NCI-H1417 treated with DMSO at 0.1 percent for 48 hours (cell line): ENCODE measurements around the gene SRXN1.

ENCODE experiments used
- DNase-seq: peaks from one replicate; lab custom pipeline; 2025; lab: John Stamatoyannopoulos, UW

SRXN1 gene

DNA sequence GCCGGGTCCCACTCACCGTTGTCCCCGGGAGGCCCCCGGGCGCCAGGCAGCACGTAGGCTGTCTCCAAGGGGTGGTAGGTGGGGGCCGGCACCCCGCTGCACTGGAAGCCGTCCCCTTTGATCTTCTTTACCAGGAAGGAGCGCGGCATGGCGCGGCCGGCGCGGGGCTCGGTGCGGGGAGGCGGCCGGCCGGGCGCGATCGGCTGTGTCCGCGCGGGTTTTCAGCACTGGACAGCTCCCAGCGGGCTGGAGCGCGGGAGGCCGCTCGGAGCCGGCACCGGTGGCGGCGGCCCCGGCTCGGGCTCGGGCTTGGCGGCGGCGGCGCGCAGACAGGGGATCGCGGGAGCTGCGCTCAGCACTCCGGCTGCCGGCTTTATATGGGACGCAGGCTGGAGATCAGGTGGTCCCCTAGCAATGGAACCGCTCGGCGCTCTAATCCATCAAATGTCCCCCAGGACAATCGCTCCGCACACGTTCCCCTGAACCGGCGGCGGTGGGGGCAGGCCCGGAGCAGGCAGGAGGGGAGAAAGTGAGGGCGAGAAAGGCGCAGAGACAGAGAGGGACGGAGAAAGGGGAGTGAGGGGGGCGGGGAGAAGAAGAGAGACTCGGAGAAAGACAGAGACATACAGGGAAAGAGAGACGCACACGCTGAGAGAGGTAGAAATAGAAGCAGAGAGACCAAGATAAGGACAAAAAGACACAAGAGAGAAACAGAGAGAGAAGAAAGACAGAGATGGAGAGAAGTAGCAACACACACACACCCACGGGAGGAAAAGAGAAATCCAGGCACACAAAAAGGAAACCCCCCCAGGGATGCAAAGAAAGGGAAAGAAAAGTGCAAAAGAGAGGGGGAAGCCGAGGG lies 22.7 kb upstream of the SRXN1 start, which contains the start of gene SCRT2:
Gene SCRT2, minus strand, starts transcription at position 350 of the 862 bp plus-strand sequence. Its CDS starts 201 bp downstream, at position 149.
- no peak for DNase-seq

DNA sequence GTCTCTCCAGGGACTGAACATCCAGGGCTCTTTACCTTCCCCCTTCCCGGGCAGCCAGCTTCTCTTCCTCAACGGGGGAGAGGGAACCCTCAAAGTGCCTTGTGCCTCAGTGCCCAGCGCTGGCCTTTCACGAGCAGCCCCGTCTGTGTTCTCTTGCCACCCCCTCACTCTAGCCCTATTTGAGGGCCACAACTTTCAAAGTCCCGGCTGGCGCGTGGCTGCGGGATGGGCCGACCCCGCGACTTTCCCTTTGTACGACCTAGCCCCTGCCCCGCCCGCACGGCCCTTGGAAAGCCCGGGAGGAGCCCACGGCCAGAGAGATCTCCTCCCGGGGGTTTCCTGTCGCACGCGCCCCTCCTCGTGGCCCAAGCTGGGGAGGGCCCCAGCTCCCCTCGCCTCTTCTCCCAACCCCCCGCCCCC lies 22.0 kb upstream of the SRXN1 start:
- no peak for DNase-seq

DNA sequence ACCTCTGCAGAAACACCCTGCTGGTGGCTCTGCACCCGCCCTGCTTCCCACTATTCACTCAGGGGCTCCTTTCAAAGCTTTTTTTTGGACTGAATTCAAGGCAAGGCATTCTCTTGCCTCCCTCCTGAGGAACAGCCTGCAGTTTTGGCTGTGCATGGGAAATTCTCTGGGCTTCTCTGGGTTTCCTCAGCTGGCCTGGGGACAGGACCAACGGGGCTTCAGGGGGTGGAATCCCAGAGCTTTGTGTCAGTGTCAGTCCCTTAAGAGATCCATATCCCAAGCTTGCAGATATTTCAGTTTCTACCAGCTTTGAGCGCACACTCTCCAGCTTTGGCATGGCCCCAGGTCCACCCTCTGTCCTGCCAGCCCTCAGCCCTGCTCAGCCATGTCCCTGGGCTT lies 20.6 kb upstream of the SRXN1 start:
- no peak for DNase-seq

DNA sequence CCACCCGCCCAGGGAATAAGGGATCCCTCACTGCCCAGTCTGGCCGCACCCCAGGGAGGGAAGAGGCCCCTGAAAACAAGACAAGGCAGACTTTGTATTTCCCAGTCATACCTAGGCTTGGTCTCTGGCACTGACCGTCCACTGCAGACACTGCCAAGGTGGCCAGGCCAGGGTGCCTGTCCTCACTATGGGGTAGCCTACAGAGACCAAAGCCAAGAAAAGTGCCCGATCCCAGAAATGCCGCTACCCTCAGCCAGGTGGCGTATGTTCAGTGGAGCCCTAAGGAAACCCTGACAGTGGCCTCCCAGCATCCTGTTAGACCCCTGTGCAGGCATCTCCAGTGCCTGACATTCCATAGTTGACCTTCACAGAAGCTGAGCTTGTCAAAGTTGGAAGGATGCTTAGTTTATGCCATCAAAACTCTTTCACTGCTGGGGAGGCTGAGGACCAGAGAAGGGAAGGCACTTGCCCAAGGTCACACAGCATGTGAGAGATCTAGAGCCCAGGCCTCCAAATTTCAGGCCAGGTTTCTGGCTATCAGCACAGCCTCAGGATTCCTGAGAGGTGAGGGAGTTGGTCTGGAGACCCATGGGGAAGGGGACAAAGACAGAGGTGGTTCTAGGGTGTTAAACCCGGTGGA lies 20.1 kb upstream of the SRXN1 start:
- no peak for DNase-seq

DNA sequence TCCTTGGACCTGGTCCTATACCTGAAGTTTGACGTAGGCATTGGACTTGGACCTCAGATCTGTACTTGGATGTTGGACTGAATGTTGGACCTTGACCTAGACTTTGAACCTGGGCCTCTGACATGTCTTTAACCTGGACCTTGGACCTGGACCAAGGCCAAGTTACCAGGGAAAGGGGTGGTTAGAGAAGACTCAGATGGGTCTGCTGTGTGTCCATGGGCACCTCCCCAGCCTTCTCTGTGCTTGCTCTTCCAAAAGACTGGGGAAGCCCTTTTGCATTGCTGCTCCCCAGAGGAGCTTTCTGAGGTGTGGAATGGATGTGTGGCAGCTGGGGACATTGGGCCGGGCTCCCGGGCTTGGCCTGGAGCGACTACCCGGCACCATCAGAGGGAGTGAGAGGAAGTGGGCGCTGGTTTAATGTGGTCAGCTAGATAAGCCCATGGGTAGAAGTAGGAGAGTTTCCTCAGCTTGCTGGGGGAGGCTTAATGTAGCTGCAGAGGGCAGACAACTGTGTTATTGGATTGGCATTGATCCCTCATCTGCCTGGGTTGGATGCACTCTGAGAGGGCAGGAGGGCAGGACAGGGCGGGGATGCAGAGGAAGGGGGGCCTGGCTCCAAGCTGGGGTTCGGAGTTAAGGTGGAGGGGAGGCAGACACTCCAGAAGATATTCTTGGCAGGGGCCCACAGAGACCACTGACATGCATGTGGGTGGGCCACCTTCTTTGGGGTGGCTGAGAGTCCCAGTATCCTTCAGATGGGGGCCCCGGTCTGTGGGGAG lies 18.4 kb upstream of the SRXN1 start:
- DNase-seq, result no peak

DNA sequence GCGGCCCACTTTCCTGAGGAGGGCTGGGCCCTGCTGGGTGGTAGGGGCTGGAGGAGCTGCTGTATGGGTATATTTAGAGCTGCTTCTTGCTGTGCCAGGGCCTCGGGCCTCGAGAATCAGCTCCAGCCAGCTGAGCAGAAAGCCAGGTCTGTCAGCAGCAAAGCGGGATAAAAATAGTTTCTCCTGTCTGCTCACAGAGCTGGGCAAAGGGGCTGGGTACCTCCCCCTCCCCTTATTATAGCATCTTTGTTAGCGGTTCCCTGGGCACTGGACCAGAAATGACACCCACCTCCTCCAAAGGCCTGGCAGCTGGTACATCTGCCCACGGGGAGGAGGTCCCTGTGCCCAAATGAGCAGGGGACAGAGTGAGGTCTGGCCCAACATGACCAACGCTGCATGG lies 16.6 kb upstream of the SRXN1 start:
- no peak for DNase-seq

DNA sequence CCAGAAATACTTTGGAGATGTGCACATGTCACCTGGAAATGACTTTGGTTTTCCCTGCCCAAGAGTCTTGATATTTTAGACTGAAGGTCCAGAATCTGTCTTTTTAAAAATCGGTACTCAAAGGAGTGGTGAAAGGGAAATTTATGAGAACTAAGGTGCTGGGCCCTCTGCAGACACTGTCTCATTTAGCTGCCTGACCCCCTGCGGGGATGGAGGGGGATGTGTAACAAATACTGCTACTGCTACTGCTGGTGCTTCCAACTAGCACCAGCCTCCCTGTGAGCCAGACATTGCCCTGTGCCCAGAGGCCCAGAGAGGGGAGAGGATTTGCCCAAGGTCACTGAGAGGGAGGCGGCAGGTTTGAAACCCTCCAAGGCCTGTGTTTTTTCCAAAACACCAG lies 15.6 kb upstream of the SRXN1 start:
- no peak for DNase-seq

DNA sequence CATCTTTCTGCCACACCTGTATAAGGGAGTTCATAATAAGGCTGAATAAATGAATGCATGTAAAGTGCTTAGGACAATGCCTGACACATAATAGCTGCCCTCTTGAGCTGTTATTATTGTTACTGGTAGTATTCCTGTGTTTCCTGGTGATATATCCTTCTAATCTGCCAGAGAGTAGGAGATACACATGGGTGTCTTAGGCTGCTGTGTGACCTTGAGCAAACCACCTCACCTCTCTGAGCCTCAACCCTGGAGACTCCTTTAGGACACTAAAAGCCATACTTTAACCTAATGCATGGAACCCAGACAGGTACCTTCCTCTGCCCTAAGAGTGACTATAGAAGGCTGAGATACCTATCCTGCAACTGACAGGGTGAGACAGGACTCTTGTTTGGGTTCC lies 15.1 kb upstream of the SRXN1 start:
- DNase-seq, result no peak

DNA sequence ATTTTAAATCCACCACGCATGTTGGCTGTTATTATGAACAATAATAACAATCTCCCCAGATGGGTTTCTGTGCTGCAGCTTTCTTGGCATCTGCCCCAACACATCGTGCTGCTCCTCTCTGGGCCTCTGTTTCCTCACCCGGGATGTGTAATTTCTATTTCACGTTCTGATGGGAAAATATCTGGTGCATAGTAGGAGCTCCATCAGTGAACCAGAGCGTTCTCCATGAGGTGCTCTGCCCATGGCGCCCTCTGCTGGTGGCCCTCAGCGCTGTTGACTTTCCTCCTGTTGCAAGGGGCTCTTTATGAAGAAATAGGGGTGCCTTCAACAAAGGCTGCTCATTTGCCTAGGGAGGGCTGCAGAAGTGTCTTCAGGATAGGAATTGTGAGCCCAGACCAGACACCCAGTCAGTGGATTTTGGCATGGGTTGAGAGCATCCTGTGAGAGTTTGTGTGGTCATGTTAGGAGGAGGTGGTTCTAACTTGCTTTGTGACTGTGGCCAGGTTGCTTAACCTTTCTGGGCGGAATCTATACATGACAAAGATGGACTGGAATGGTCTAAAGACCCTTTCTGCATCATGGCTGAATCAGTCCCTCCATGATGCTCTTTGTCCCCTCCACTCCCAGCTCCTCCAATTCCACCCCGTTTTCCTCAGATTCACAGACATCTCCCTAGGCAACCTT lies 14.5 kb upstream of the SRXN1 start:
- DNase-seq, result no peak

DNA sequence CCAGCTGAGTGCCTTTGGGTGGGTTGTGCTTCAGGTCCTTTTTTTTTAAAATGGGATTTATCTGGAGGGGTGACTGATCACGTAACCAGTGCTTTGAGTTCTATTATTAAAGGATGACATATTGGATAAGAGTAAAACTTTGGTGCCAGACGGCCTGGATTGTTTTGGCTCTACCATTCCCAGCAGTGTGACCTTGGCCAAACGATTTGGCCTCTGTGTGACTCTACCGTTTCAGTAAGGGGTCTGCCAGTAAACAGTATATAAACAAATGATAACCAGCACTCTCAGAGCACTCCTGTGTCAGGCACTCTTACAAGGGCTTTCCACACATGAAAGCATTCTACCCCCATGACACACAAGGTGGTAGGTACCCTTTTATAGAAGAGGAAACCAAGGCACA lies 13.9 kb upstream of the SRXN1 start:
- no peak for DNase-seq

DNA sequence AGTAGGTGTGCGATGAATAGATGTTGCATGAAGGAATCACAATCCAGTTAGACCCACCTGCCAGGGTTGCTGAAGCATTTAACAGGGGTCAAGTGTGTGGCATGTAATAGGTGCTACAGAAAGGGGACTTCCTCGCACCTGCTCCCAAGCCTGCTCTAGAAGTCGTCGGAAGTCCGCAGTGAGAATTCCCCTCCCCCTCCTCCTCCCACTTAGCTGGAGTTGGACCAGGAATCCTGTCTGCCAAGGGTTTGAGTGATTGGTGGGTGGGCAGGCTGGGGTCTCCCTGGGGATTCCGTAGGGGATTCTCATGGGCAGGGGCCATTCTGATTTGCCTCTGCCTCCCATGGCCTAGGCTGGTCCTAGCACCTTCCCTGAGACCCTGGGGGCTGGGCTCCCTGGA lies 12.3 kb upstream of the SRXN1 start:
- no peak for DNase-seq

DNA sequence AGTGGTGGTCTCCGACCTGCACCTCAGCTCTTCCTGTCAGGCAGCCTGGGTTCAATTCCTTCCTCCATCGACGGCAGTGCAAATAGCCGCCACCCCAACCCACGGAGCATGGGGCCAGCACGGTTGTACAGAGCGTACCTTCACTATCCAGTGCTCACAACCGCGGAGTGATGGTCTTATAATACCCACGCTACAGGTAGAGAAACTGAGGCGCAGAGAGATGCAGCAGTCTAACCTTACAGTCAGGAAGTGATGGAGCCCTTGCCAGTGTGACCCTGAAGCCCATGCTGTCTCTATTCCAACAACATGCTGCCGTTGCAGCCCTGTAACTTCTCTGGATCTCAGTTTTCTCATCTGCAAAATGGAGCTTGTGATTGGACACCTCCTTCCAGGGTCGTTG lies 11.6 kb upstream of the SRXN1 start:
- DNase-seq, result no peak

DNA sequence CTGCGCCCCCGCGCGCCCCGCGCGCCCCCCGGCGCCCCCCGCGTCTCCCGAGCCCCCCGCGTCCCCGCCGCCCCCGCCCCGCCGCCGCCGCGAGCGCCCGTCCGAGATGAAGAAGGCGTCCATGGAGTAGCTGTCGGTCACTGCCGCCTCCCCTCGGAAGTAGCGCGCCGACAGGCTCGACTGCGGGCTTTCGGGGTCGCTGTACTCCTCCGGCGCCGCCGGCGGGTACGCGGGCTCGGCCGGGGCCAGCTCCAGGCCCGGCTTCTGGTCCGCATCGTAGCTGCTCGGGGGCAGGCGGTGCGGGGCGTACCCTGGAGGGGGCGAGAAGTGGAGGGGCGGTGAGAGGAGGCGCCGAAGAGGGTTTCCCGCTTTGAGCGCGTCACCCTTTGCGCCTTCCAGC lies 11.2 kb upstream of the SRXN1 start:
- no peak for DNase-seq

DNA sequence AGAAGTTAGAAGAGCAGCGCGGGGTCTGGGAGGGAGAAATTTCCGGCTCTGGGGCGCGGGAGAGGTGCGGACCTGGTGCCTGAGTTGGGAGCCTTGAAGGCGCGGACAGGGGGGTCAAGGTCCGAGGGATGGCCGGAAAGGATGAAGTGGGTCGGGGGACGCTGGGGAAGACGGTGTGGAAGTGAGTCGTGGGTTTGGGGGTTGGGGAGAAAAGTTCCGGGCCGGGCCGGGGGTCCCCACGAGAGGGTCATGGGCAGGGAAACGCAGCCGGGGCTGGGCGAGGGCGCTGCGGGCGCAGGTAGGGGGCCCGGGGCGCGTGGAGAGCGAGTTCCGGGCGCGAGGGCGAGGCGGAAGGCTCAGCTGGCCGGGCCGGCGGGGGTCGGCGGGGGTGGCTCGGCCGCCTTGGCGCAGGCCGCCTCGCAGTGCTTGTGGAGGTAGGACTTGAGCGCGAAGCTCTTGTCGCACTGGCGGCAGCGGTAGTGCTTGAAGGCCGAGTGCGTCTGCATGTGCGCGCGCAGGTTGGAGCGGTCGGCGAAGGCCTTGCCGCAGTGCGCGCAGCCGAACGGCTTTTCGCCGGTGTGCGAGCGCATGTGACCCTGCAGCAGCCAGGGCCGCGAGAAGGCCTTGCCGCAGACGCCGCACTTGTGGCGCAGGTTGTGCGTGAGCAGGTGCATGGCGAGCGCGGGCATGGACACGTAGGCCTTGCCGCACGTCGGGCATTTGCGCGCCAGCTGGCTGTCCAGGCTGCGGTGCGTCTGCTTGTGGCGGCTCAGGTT lies 10.5 kb upstream of the SRXN1 start:
- no peak for DNase-seq

DNA sequence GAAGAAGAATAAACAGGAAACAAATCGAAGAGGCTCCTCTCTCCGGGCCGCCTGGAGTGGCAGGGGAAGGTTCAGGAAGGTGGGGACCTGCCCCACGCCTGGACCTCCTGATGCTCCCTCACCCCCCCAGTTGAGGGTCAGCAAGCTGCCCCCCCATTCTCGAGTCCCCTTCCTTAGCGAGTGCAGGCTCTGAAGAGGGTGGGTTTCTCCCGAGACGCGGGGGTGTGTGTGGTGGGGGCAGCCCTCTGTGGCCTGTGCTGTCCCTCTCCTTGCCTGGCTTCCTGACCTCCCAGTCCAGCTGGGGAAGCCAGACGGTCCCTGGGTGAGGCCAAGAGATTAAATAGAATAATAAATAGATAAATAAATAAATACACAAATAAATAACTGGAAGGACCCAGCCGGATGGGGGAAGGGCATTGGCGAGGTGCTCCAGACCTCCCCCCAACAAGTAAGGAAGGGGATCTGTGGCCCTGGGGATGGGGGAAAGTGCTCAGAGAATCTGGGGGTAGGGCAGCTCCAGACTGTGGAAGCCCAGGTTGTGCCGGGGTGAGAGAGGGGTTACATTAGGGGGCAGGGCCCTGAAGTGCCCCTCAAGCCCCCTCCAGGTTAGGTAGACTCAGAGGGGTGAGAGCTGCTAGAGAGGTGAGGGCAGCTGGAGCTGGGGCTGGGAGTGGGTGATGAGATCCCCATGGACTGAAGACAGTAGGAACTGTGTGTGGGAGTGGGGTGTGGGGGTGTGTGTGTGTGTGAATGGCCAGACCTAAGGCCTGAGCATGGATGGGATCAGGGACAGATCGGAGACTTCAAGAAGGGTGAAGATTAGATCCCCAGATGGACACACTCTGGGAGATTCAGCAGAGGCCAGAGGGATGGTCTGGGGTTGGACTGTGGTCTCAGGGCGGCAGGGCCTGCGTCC lies 9.5 kb upstream of the SRXN1 start:
- DNase-seq, result no peak

DNA sequence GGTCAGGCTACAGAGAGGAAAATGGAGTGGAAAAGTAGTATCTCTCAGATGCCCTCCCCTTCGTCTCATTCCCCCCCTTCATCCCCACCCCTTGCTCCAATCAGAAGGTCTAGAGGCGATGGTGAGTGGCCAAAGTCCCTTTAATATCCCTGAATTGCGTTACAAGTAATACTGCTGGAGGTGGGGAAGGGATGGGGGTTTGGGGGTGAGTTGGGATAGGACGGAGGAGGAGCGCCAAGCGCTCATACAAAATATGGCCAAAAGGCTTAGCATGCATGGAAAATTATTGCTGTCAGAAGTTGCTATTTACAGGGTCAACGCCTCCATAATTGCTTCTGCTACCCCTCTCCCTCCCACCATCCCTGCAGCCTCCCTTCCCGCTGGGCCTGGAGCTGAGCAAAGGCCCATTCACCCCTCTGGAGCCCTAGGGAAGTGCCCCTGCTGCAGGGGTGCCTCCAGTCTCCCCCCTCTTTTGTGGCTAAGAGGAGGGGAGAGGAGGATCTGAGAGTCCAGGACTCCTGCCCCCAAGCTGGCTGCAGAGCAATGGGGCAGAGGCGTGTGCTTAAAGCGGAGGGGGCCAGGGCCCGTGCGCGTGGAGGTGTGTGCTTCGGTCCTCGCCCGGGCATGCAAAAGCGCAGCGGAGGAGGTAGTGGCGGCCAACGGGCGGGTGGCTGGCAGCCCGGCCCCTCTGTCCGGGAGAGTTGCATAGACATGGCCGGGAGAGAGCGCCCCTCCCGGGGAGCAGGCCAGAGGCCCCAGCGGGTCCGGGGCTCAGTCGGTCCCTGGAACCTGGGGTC lies 8.7 kb upstream of the SRXN1 start:
- DNase-seq, result no peak

DNA sequence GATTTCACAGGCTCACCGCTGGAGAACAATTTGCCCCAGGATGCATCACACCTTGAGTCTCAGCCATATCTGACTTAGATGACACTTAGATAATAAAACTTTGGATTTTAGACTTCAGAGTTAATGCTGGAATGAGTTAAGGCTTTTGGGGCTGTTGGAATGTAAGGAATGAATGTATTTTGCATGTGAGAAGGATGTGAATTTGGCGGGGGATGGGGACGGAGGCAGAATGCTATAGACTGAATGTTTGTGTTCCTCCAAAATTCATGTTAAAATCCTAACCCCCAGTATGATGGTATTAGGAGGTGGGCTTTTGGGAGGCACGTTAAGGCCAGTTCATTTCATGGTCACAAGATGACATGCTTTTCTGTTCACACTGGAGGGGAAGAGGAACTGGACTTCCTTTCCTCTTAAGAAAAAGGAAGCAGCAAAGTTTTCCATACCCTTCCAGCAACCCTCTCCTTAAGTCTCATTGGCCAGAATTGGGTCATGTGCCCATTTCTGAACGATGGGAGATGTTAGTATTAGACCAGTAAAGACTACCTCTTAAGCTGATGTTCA lies 5.8 kb upstream of the SRXN1 start:
- no peak for DNase-seq

DNA sequence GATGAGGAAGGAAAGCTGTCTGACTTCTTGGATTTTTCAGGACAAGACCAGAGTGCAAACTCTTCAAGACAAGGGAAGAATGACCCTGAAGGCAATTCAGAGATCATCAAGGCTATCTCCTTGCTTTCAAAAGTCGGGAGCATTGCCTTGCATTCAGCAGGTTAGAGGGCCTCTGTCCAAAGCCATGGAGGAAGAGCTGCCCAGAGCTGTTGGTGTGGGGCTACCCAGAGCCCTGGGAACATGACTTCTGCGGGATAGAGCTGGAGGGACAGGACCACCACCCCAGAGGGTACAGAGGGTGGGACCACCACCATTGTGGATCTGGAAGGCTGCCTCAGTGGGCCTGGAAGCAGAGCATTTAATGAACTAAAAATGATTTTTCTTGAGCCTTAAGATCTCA lies 5.2 kb upstream of the SRXN1 start:
- DNase-seq, result no peak
